Measurements from ENCODE around the gene DQX1. TPM values are rescaled to one million over a fixed set of nuclear protein-coding genes. Genes with fewer than 3 reads are reported as not detected.

The DQX1 gene
- total RNA-seq, 1 experiment from 2014 or later: 1.3 TPM

DNA sequence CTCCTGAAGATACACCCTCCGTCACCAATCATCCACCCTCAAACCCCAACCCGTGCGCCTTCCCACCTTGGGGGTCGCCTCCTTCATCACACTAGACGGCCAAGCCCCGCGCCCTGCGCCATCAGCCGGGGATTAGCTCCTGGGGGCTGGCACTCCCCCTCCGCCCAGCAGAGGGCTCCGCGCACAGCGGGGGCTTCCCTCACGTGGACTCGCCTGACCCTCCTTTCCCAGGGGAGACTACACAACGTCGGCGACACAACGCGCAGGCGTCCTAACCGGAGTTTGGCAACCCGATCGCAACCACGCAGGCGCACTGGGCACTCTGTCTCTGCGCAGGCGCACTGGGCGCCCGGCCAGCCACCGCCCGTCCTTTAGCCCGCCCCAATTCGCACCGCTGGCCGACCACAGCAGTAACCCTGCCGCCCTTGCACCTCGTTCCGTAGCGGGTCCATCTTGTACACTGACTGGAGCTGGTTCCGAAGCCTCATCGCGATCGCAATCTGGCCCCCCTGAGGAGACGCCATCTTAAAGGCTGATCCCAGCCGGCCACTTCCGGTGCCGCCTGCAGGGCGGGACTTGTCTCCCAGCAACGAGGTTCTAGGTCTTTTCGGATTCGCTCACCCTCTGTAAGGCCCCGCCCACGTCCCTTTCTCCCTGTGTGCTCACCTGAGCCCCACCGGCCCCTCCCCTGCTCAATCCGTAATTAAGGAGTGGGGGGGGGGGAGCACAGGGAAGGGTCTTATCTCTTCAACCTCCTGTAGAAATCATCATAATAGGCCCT is 18.7 kb downstream of the DQX1 start, which contains the start of gene PCGF1:
Gene PCGF1, minus strand, starts transcription at position 551 of the 781 bp plus-strand sequence. Its CDS starts 27 bp downstream, at position 524.
- POLR2A ChIA-PET: interaction anchor here (0.6 to 1.1 kb wide), 4 partner anchors 9 to 49 kb away, joined by 3 to 8 read pairs (median 3); partner anchors contain the start of genes LOXL3 and WBP1
- Mint-ChIP-seq H3K27me3 (ENCODE audit: low read depth) (peaks cover 92% of the 10 kb centered on the region), H3K36me3 (peaks cover 22% of the 10 kb centered on the region), H3K9me3 (no peaks in the 10 kb centered on the region), H3K4me3 (peak within 1 kb of the TSS; percentile 99), H3K27ac (peak within 1 kb of the TSS; percentile 100), H3K4me1 (peaks cover 29% of the 10 kb centered on the region)
- DNase-seq (ENCODE audit: low spot score) (peak; percentile 99), ATAC-seq (peak; percentile 86)
- CTCF ChIA-PET: interaction anchor here (1.1 to 3.0 kb wide), 6 partner anchors 8 to 80 kb away, joined by 3 to 13 read pairs (median 6); partner anchors contain the start of genes CCDC142, HTRA2 and TTC31
- TF ChIP-seq JAZF1 (CRISPR knock-in tag; IDR thresholded peaks at IDR 0.05) (no peak), NFYB (CRISPR knock-in tag; conservative IDR thresholded peaks at IDR 0.05; ENCODE audit: low read depth) (0 out of 2 replicates have a peak, but pooled peaks have one; percentile 16), AR (CRISPR knock-in tag; IDR thresholded peaks at IDR 0.05) (no peak), MLX (CRISPR knock-in tag; IDR thresholded peaks at IDR 0.05) (no peak), PRDM15 (CRISPR knock-in tag; IDR thresholded peaks at IDR 0.05) (no peak), TP53 (CRISPR knock-in tag; IDR thresholded peaks at IDR 0.05) (no peak), CREM (CRISPR knock-in tag; IDR thresholded peaks at IDR 0.05) (peak; percentile 26; the same call in 1 of the 2 replicates), EMX1 (CRISPR knock-in tag; IDR thresholded peaks at IDR 0.05) (no peak), IRF1 (CRISPR knock-in tag; IDR thresholded peaks at IDR 0.05) (no peak), MYBL2 (CRISPR knock-in tag; IDR thresholded peaks at IDR 0.05) (no peak), IRF2 (CRISPR knock-in tag; IDR thresholded peaks at IDR 0.05; ENCODE audit: borderline replicate concordance, low read depth) (no peak), NR1H2 (CRISPR knock-in tag; IDR thresholded peaks at IDR 0.05) (no peak), SMAD3 (CRISPR knock-in tag; IDR thresholded peaks at IDR 0.05; ENCODE audit: borderline replicate concordance) (0 out of 2 replicates have a peak, but pooled peaks have one; percentile 51), ZNF232 (CRISPR knock-in tag; IDR thresholded peaks at IDR 0.05) (peak; percentile 51; the same call in 1 of the 2 replicates), ZNF423 (CRISPR knock-in tag; IDR thresholded peaks at IDR 0.05) (no peak), OVOL2 (CRISPR knock-in tag; IDR thresholded peaks at IDR 0.05; ENCODE audit: borderline replicate concordance) (no peak), TCF7 (CRISPR knock-in tag; IDR thresholded peaks at IDR 0.05; ENCODE audit: low read depth) (no peak), ZSCAN18 (CRISPR knock-in tag; IDR thresholded peaks at IDR 0.05) (no peak), NR2C2 (CRISPR knock-in tag; IDR thresholded peaks at IDR 0.05) (no peak)
- TF ChIP-seq, protein P1, sequence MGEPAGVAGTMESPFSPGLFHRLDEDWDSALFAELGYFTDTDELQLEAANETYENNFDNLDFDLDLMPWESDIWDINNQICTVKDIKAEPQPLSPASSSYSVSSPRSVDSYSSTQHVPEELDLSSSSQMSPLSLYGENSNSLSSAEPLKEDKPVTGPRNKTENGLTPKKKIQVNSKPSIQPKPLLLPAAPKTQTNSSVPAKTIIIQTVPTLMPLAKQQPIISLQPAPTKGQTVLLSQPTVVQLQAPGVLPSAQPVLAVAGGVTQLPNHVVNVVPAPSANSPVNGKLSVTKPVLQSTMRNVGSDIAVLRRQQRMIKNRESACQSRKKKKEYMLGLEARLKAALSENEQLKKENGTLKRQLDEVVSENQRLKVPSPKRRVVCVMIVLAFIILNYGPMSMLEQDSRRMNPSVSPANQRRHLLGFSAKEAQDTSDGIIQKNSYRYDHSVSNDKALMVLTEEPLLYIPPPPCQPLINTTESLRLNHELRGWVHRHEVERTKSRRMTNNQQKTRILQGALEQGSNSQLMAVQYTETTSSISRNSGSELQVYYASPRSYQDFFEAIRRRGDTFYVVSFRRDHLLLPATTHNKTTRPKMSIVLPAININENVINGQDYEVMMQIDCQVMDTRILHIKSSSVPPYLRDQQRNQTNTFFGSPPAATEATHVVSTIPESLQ (CRISPR knock-in tag; IDR thresholded peaks at IDR 0.05): no peak
- TF ChIP-seq, protein P2, sequence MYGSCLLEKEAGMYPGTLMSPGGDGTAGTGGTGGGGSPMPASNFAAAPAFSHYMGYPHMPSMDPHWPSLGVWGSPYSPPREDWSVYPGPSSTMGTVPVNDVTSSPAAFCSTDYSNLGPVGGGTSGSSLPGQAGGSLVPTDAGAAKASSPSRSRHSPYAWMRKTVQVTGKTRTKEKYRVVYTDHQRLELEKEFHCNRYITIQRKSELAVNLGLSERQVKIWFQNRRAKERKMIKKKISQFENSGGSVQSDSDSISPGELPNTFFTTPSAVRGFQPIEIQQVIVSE (CRISPR knock-in tag; IDR thresholded peaks at IDR 0.05; ENCODE audit: borderline replicate concordance): no peak
- TF ChIP-seq, protein P3, sequence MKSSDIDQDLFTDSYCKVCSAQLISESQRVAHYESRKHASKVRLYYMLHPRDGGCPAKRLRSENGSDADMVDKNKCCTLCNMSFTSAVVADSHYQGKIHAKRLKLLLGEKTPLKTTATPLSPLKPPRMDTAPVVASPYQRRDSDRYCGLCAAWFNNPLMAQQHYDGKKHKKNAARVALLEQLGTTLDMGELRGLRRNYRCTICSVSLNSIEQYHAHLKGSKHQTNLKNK (CRISPR knock-in tag; IDR thresholded peaks at IDR 0.05): no peak
- TF ChIP-seq, protein P4, sequence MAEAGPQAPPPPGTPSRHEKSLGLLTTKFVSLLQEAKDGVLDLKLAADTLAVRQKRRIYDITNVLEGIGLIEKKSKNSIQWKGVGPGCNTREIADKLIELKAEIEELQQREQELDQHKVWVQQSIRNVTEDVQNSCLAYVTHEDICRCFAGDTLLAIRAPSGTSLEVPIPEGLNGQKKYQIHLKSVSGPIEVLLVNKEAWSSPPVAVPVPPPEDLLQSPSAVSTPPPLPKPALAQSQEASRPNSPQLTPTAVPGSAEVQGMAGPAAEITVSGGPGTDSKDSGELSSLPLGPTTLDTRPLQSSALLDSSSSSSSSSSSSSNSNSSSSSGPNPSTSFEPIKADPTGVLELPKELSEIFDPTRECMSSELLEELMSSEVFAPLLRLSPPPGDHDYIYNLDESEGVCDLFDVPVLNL (CRISPR knock-in tag; IDR thresholded peaks at IDR 0.05; ENCODE audit: borderline replicate concordance, low read depth): no peak

Data from WTC11 (cell line).